ENCODE data around the gene PLXNA4. TPM values are rescaled to one million over a fixed set of nuclear protein-coding genes. Genes with fewer than 3 reads are reported as not detected.

PLXNA4 gene
- total and polyA plus RNA-seq, 8 donors: 0.15 to 12.8 (median 1.6) TPM

GRCh38 chr7:132414857-132415256, 161.4 kb downstream of the PLXNA4 start:
- Histone ChIP-seq H3K4me3 (no peak overlapping the region), H3K27ac (no peak overlapping the region)
- intact Hi-C loops (cut with DNase I; ENCODE audit: low total_unique reads): no loop called here

GRCh38 chr7:132412435-132412834, 163.8 kb downstream of the PLXNA4 start:
- 44 to 60% (median 49%) methylated on average over 5 of the region's 5 CpGs for WGBS, 5 donors
- Histone ChIP-seq H3K4me3 (no peak overlapping the region), H3K9me3 (no peaks in the 10 kb centered on the region), H3K27me3 (no peaks in the 10 kb centered on the region), H3K27ac (no peak overlapping the region), H3K36me3 (no peaks in the 10 kb centered on the region), H3K4me1 (peaks cover 0 to 8% (median 0%) of the 10 kb centered on the region in 4 donors)
- intact Hi-C loops (cut with DNase I; ENCODE audit: low total_unique reads): no loop called here
- TF ChIP-seq POLR2A (IDR thresholded peaks at IDR 0.05): no peak
- no peak for TF ChIP-seq EP300 (IDR thresholded peaks at IDR 0.05)
- TF ChIP-seq POLR2AphosphoS5 (IDR thresholded peaks at IDR 0.05): no peak
- TF ChIP-seq CTCF (IDR thresholded peaks at IDR 0.05): no peak
- no peak for DNase-seq

More at GRCh38 chr7:132414857-132415256, 161.4 kb downstream of the PLXNA4 start:
- no peak for DNase-seq
- Histone ChIP-seq H3K36me3 (no peaks in the 10 kb centered on the region), H3K27me3 (no peaks in the 10 kb centered on the region), H3K9me3 (no peaks in the 10 kb centered on the region), H3K4me1 (peaks cover 0 to 8% (median 0%) of the 10 kb centered on the region in 4 donors)
- no peak for TF ChIP-seq POLR2AphosphoS5 (IDR thresholded peaks at IDR 0.05)
- TF ChIP-seq POLR2A (IDR thresholded peaks at IDR 0.05): no peak
- TF ChIP-seq CTCF (IDR thresholded peaks at IDR 0.05): no peak
- no peak for TF ChIP-seq EP300 (IDR thresholded peaks at IDR 0.05)
- WGBS, 5 donors: 83 to 88% (median 85%) methylated on average over 6 of the region's 6 CpGs

GRCh38 chr7:132410861-132411541, 165.3 kb downstream of the PLXNA4 start:
- intact Hi-C loops (cut with DNase I; ENCODE audit: low total_unique reads): no loop called here
- no peak for TF ChIP-seq CTCF (IDR thresholded peaks at IDR 0.05)
- TF ChIP-seq EP300 (IDR thresholded peaks at IDR 0.05): no peak
- no peak for TF ChIP-seq POLR2AphosphoS5 (IDR thresholded peaks at IDR 0.05)
- TF ChIP-seq POLR2A (IDR thresholded peaks at IDR 0.05): no peak
- 71 to 81% (median 78%) methylated on average over 11 of the region's 11 CpGs for WGBS, 5 donors
- Histone ChIP-seq H3K4me3 (no peak overlapping the region), H3K36me3 (no peaks in the 10 kb centered on the region), H3K27me3 (no peaks in the 10 kb centered on the region), H3K4me1 (peaks cover 0 to 8% (median 0%) of the 10 kb centered on the region in 4 donors), H3K9me3 (no peaks in the 10 kb centered on the region), H3K27ac (no peak overlapping the region)
- DNase-seq: no peak

DNA sequence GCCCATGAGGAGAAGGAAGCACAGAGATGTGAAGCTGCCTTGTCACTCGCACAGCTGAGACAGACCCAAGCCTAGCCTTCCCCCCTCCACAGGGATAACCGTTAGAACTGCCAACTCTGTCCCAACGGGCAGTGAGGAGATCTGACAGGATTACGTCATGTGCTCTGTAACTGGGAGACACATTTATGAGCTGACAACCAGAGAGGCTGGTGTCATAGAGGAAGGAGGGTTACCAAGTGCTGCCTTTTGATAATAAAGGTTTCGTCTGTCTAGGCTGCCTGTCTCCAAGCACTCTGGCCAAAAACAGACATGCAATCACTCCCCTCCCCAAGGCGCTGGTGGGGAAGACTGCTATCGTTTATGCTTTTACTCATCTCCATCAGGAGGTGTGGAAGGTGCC, 165.9 kb downstream of the PLXNA4 start:
- intact Hi-C loops (cut with DNase I; ENCODE audit: low total_unique reads): no loop called here
- Histone ChIP-seq H3K27me3 (no peaks in the 10 kb centered on the region), H3K27ac (no peak overlapping the region), H3K4me3 (no peak overlapping the region), H3K9me3 (no peaks in the 10 kb centered on the region), H3K4me1 (peaks cover 0 to 8% (median 0%) of the 10 kb centered on the region in 4 donors), H3K36me3 (no peaks in the 10 kb centered on the region)
- DNase-seq: peak in 1 of 2 donors; percentile 49
- TF ChIP-seq POLR2A (IDR thresholded peaks at IDR 0.05) (no peak), POLR2AphosphoS5 (IDR thresholded peaks at IDR 0.05) (no peak), EP300 (IDR thresholded peaks at IDR 0.05) (no peak), CTCF (IDR thresholded peaks at IDR 0.05) (no peak)
- WGBS, 5 donors: 41 to 60% (median 52%) methylated on average over 7 of the region's 7 CpGs

All from stomach (tissue), 9 donors.